Measurements from ENCODE around the gene VWA3B. TPM values are rescaled to one million over a fixed set of nuclear protein-coding genes. Genes with fewer than 3 reads are reported as not detected.

The VWA3B gene
- total and polyA plus RNA-seq, 2 donors from 2014 or later, result 0.35 TPM; not detected in 1

GRCh38 chr2:98245491-98245890 is 158.5 kb downstream of the VWA3B start:
- intact Hi-C loops (cut with DNase I), result no loop called here
- H3K4me3 ChIP-seq (ENCODE audit: low read length in 3 of 3), result no peak overlapping the region
- FAIRE-seq (no peak), DNase-seq (no peak)
- no peaks in the 10 kb centered on the region for H3K27me3 ChIP-seq (ENCODE audit: control insufficient read depth, insufficient read depth, low read length)
- no peaks in the 10 kb centered on the region for H3K4me1 ChIP-seq (ENCODE audit: control insufficient read depth in 2 of 3, insufficient read depth in 2 of 3, low read depth in 1 of 3, low read length in 3 of 3)
- no peaks in the 10 kb centered on the region for H3K36me3 ChIP-seq (ENCODE audit: control insufficient read depth in 2 of 3, insufficient read depth in 3 of 3, low read length in 3 of 3)
- no peak for TF ChIP-seq CTCF (IDR thresholded peaks at IDR 0.05; ENCODE audit: borderline replicate concordance, extremely low read depth, insufficient read depth)
- H3K9ac ChIP-seq (ENCODE audit: low read length in 3 of 3), result no peak overlapping the region
- no peak overlapping the region for H3K27ac ChIP-seq (ENCODE audit: low read depth in 2 of 2, low read length in 2 of 2)
- no peaks in the 10 kb centered on the region for H3K9me3 ChIP-seq (ENCODE audit: control insufficient read depth in 2 of 3, insufficient read depth in 1 of 3, low read length in 3 of 3)

- intact Hi-C loops (cut with DNase I), result no loop called here
- no peak overlapping the region for H3K27ac ChIP-seq (ENCODE audit: low read depth in 2 of 2, low read length in 2 of 2)
- no peaks in the 10 kb centered on the region for H3K4me1 ChIP-seq (ENCODE audit: control insufficient read depth in 2 of 3, insufficient read depth in 2 of 3, low read depth in 1 of 3, low read length in 3 of 3)
- TF ChIP-seq CTCF (IDR thresholded peaks at IDR 0.05; ENCODE audit: borderline replicate concordance, extremely low read depth, insufficient read depth), result no peak
- no peaks in the 10 kb centered on the region for H3K9me3 ChIP-seq (ENCODE audit: control insufficient read depth in 2 of 3, insufficient read depth in 1 of 3, low read length in 3 of 3)
- DNase-seq (no peak), FAIRE-seq (no peak)
- H3K9ac ChIP-seq (ENCODE audit: low read length in 3 of 3), result no peak overlapping the region
- H3K27me3 ChIP-seq (ENCODE audit: control insufficient read depth, insufficient read depth, low read length), result no peaks in the 10 kb centered on the region
- H3K36me3 ChIP-seq (ENCODE audit: control insufficient read depth in 2 of 3, insufficient read depth in 3 of 3, low read length in 3 of 3), result no peaks in the 10 kb centered on the region
- no peak overlapping the region for H3K4me3 ChIP-seq (ENCODE audit: low read length in 3 of 3)
Observed at GRCh38 chr2:98247383-98247782, 160.4 kb downstream of the VWA3B start.

- Histone ChIP-seq H3K36me3 (ENCODE audit: control insufficient read depth in 2 of 3, insufficient read depth in 3 of 3, low read length in 3 of 3) (no peaks in the 10 kb centered on the region), H3K27me3 (ENCODE audit: control insufficient read depth, insufficient read depth, low read length) (no peaks in the 10 kb centered on the region), H3K9ac (ENCODE audit: low read length in 3 of 3) (no peak overlapping the region), H3K4me1 (ENCODE audit: control insufficient read depth in 2 of 3, insufficient read depth in 2 of 3, low read depth in 1 of 3, low read length in 3 of 3) (no peaks in the 10 kb centered on the region), H3K9me3 (ENCODE audit: control insufficient read depth in 2 of 3, insufficient read depth in 1 of 3, low read length in 3 of 3) (no peaks in the 10 kb centered on the region), H3K27ac (ENCODE audit: low read depth in 2 of 2, low read length in 2 of 2) (no peak overlapping the region), H3K4me3 (ENCODE audit: low read length in 3 of 3) (no peak overlapping the region)
- TF ChIP-seq CTCF (IDR thresholded peaks at IDR 0.05; ENCODE audit: borderline replicate concordance, extremely low read depth, insufficient read depth), result no peak
- DNase-seq (no peak), FAIRE-seq (no peak)
- intact Hi-C loops (cut with DNase I), result no loop called here
Observed at GRCh38 chr2:98252038-98252773, 165.2 kb downstream of the VWA3B start.

Data from kidney (tissue), 14 donors.